HEK293T (cell line): ENCODE data around the gene TMEM209.

Experiments
- ARNT ChIP-seq: fragments of 450-650 bp; IDR thresholded peaks from 2 replicates; pipeline ENCODE4 v1.6.1; 2017; ENCODE audit warnings: mild to moderate bottlenecking
- FOXA1 ChIP-seq: fragments of 450-650 bp; IDR thresholded peaks from 2 replicates; pipeline ENCODE4 v1.6.1; 2016; ENCODE audit warnings: mild to moderate bottlenecking

DNA sequence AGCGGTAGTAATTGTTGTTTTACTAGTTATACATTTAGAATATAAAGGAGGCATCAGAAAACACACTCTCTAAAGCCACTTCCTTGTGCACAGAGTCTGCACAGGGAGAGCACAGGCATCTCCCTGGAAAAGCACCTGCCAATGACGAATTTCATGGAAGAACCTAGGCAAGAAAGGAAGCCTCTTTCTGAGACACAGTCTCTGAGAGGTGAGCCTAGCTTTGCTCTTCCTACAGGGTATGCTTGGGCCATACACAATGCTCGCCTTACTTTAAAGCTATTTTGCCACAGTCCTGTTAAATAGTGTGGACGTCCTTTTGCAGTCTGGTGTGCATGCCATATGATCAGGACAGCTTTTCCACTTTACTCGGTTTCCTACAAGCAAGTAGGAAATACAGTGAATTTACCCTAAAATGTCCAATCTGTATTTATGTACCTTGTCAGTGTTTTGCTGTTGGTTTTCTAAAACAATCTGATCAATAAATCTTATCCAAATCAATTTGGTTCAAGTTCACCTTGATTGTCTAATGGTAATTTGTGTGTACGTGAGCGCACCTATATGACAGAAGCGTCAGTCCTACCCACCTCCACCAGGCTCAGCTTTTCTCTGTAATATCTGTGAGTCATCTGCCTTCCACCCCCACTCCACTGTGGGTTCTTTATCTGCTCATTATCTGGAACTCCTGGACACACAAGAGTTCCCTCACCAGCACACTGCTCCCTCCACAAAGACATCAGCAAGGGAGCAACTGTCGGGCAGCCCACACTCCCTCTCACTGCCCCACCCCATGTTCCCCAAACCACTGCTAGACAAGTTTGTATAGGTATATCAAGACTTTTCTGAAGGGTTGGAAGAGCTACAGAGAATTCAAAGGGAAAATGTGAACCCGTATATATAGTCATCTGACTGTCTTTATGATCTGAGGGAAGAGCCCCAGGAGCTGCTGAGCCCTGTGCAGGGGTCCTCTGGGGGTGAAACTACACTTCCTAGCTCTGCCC lies 69.7 kb downstream of the TMEM209 start:
- TF ChIP-seq ARNT (no peak), FOXA1 (no peak)
